GM12892 (cell line): ENCODE measurements around the gene CCL8.

Experiments
- POLR2A ChIP-seq: IDR thresholded peaks from 2 replicates; pipeline ENCODE4 v1.6.1; 2011; ENCODE audit warnings: low read depth, low read length, control low read depth
- POLR2AphosphoS5 ChIP-seq: IDR thresholded peaks from 2 replicates; pipeline ENCODE4 v1.6.1; 2011; ENCODE audit warnings: low read depth, low read length, control low read depth

DNA sequence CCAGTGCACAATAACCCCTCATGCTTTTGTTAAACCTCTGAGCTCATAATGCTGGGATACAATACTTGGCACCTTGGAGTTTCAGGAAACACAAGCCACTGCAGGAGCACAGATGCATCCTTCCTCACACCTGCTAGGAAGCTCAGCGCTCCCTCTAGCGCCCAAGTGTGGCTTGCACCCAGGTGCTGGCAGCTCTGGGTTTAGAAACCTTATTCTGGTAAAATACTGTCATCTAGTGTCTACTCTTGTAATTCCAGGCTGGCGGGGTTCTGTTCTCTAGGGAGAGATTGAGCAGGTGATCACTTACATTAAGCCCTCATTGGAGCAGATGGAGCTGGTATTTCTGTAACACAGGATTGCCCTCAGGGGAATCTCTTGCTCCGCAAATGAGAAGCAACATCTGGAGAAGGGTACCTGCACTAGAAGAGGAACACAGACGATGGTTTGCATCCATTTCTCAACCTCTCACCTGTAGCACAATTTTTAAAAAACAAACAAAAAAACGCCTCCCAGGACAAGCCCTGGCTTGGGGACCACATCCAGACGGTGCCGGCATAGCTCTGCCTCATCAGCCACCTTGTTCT lies 42.3 kb downstream of the CCL8 start:
- TF ChIP-seq POLR2A, result no peak
- TF ChIP-seq POLR2AphosphoS5, result no peak
